Neuron (in vitro differentiated cells): Measurements from ENCODE around the gene PSMC2.
"Not testable (repeated sequence)": the region's sequence is repeated elsewhere in the genome, so short reads cannot be mapped to it uniquely, and the experiment has no call there.

Experiments
- H2AFZ ChIP-seq: one replicate; pipeline ENCODE4 v1.6.1; 2013; ENCODE audit warnings: low read depth, mild to moderate bottlenecking, inconsistent platforms, low read length, moderate library complexity
- H3K27me3 ChIP-seq: one replicate; pipeline ENCODE4 v1.6.1; 2013; ENCODE audit warnings: low read length; ENCODE audit not compliant: insufficient read depth
- H3K36me3 ChIP-seq: one replicate; pipeline ENCODE4 v1.6.1; 2013; ENCODE audit warnings: low read length; ENCODE audit not compliant: insufficient read depth
- H3K4me1 ChIP-seq: one replicate; pipeline ENCODE4 v1.6.1; 2013; ENCODE audit warnings: low read length; ENCODE audit not compliant: insufficient read depth
- H3K4me3 ChIP-seq: 2 replicates; pipeline ENCODE4 v1.5.1; 2013; ENCODE audit warnings: mild to moderate bottlenecking, low read length, moderate library complexity
- H3K9me3 ChIP-seq: one replicate; pipeline ENCODE4 v1.6.1; 2013; ENCODE audit warnings: low read length

Gene PSMC2

DNA sequence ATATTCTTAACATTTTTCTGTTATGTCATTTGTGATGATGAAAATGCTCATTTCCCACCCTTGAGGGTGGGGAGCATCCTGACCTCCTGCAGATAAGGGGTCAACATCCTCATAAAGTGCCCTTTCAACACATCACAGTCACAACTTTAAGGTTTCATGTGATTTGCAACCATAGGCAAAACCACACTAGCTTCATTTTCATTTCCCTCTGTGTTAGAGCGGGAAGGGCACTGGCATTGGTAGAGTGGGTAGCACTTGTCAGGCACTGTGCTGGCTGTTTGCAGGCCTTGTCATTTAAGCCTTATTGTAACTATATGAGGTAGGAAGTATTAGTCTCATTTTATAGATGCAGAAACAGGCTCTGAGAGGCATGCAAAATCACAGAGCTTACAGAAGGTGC is 39.8 kb downstream of the PSMC2 start:
- H3K36me3 ChIP-seq, result no peaks in the 10 kb centered on the region
- no peak overlapping the region for H2AFZ ChIP-seq
- H3K4me3 ChIP-seq, result no peak overlapping the region
- no peaks in the 10 kb centered on the region for H3K9me3 ChIP-seq
- H3K4me1 ChIP-seq, result no peaks in the 10 kb centered on the region
- peaks cover 5% of the 10 kb centered on the region for H3K27me3 ChIP-seq

DNA sequence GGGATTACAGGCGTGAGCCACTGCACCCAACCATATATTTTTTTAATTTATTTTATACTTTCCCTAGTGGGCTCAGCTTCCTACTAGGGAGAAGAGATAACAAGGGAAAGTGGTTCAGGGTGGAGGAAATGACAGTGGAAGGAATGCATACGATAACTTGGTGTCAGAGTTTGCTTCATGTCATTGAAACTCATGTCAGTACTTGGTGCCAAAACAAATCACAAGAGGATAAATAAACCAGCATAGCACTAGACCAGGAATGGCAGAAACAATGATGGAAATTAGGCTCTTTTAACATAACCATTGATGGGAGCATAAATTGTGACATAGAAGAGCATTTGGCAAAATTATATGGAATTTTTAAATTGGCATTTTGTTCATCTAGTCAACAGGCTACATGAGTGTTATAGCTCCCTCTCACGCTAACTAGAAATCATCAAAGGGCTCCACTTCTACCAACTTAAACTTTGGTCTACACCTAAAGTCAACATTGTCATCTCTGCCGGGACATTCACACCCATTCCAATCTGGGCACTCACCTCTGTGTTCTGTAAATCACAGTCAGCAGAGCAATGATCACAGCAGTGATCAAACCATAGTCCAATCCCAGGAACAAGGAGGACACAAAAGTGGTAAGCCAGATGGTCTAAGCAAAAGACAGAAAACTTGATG is 41.2 kb downstream of the PSMC2 start:
- Histone ChIP-seq H3K4me3 (no peak overlapping the region), H3K27me3 (peaks cover 5% of the 10 kb centered on the region)

DNA sequence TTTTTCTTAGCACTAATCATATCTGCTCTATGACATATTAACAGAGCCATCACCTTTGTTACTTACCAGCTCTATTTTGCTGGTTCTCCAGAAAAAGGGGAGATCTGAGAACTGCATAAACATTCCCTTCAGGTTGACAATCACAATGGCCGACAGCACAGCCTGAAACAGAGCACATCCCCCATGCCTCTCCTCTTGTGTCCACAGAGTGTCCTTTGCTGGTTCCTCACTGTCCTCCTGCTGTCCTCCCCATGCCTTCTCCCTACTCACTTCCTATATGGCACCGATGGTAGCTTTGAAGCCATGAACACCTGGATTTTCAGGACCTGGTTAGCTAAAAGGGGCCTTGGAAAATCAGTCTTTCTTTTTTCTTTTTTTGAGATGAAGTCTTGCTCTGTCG is 41.8 kb downstream of the PSMC2 start:
- Histone ChIP-seq H3K36me3 (no peaks in the 10 kb centered on the region), H2AFZ (no peak overlapping the region), H3K27me3 (peaks cover 5% of the 10 kb centered on the region), H3K9me3 (no peaks in the 10 kb centered on the region), H3K4me1 (no peaks in the 10 kb centered on the region), H3K4me3 (no peak overlapping the region)

More for the DNA sequence above, 41.2 kb downstream of the PSMC2 start:
- no peaks in the 10 kb centered on the region for H3K36me3 ChIP-seq
- H2AFZ ChIP-seq, result no peak overlapping the region
- no peaks in the 10 kb centered on the region for H3K9me3 ChIP-seq
- H3K4me1 ChIP-seq, result no peaks in the 10 kb centered on the region

DNA sequence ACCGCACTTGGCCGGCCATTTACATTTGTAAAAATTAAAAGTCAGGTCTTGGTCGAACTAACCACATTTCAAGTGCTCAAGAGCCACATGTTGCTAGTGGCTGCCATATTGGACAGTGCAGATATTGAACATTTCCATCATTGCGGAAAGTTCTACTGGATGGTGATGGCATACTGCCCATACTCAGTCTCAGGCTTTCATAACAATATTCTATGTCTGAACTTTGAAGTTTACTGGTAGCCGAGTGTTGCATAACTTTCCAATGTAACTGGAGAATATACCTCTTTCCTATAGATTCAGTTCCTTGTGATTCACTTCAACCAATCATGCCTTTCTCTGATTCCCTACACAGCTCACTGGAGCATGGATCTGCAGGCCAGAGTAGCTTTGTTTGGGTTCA is 43.7 kb downstream of the PSMC2 start:
- Histone ChIP-seq H3K36me3 (no peaks in the 10 kb centered on the region), H3K4me1 (no peaks in the 10 kb centered on the region), H3K27me3 (peaks cover 5% of the 10 kb centered on the region), H2AFZ (no peak overlapping the region), H3K4me3 (no peak overlapping the region), H3K9me3 (no peaks in the 10 kb centered on the region)

DNA sequence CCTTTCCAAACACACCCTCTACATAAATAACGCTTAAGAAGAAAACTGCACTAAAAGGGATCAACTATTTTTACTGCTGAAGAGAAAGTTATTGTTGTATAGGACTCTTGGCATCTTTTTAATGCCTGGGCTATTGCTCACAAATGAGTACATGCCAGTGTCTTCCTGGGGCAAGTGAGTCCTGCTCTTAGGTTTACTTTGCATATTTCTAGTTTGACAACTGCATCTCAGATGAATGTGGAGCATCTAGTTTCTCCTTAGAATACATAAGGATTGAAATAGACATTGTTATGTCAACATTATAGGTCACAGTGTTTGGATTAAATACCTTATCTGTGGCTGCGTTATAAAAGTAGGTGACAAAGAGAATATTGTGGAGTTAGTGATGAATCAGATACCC is 44.5 kb downstream of the PSMC2 start:
- no peaks in the 10 kb centered on the region for H3K9me3 ChIP-seq
- H3K36me3 ChIP-seq, result no peaks in the 10 kb centered on the region
- peaks cover 5% of the 10 kb centered on the region for H3K27me3 ChIP-seq
- H2AFZ ChIP-seq, result no peak overlapping the region
- H3K4me1 ChIP-seq, result no peaks in the 10 kb centered on the region
- no peak overlapping the region for H3K4me3 ChIP-seq

- H3K27me3 ChIP-seq, result peaks cover 3% of the 10 kb centered on the region
- H3K4me1 ChIP-seq, result no peaks in the 10 kb centered on the region
- H2AFZ ChIP-seq, result no peak overlapping the region
- H3K9me3 ChIP-seq, result no peaks in the 10 kb centered on the region
- no peak overlapping the region for H3K4me3 ChIP-seq
- H3K36me3 ChIP-seq, result no peaks in the 10 kb centered on the region
These were observed 47.1 kb downstream of the PSMC2 start for GRCh38 chr7:103394566-103394965.

DNA sequence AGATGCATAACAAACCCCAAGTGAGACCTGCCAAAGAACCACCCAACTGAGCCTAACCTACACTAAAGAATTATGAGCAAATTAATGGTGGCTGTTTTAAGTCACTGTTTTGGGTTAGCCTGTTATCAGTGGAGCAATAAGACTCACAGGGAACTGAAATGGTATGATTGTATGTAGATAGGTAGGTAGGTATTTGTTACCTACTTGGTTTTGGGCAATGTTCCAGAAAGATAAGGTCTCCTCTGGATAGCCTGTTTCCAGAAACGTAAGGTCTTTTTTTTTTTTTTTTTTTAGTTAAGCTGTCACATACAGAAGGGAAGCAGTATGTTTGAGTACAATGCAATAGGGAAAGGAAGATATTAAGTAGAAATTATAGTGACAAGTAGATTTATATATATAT is 47.6 kb downstream of the PSMC2 start:
- peaks cover 3% of the 10 kb centered on the region for H3K27me3 ChIP-seq
- no peaks in the 10 kb centered on the region for H3K9me3 ChIP-seq
- no peaks in the 10 kb centered on the region for H3K36me3 ChIP-seq
- H3K4me1 ChIP-seq, result no peaks in the 10 kb centered on the region
- H3K4me3 ChIP-seq, result no peak overlapping the region
- no peak overlapping the region for H2AFZ ChIP-seq

DNA sequence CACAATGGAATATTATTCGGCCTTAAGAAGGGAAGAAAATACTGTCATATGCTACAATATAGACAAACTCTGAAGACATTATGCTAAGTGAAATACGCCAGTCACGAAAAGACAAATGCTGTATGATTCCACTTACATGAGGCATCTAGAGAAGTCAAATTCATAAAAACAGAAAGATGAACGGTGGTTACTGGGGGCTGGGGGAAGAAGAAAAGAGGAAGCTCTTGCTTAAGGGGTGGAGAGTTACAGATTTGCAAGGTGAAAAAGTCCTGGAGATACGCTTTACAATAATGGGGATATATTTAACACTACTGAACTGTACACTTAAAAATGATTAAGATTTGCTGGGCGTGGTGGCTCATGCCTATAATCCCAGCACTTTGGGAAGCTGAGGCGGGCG is 49.0 kb downstream of the PSMC2 start:
- Histone ChIP-seq H3K9me3 (no peaks in the 10 kb centered on the region), H2AFZ (no peak overlapping the region), H3K36me3 (no peaks in the 10 kb centered on the region), H3K4me3 (no peak overlapping the region), H3K4me1 (no peaks in the 10 kb centered on the region), H3K27me3 (peaks cover 3% of the 10 kb centered on the region)

DNA sequence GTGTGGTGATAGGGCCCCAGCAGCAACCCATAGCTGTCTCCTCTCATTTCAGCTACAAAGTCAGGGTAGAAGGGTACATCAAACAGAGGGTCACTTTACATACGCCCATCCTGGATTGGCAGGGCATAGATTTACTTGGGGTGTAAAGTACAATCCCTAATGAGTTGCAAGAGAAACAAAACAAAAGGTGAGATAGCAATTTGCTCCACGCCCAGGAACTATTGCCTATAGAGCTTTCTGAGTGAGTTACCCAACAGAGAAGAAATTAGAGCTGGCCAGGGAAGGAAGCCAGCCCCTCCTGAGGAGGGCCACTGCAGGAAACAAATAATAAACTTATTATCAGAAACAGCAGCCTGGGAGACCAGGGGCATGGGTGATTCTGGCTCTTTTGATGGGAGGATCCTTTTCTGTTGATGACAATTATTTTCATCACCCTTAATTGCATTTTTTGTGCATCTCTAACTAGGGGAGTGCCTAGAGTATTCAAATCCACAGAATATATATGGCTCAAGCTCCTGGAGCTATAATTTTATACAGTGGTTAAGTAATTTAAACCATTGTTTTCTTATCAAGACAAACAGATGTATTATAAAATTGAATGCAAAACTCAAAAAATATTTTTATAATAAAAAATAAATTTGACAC is 51.2 kb downstream of the PSMC2 start:
- H3K9me3 ChIP-seq, result no peaks in the 10 kb centered on the region
- H3K4me3 ChIP-seq, result no peak overlapping the region
- H3K4me1 ChIP-seq, result no peaks in the 10 kb centered on the region
- peaks cover 3% of the 10 kb centered on the region for H3K27me3 ChIP-seq
- no peak overlapping the region for H2AFZ ChIP-seq
- no peaks in the 10 kb centered on the region for H3K36me3 ChIP-seq

- not testable (repeated sequence) for H3K4me3 ChIP-seq, H3K4me1 ChIP-seq, H3K36me3 ChIP-seq, H3K9me3 ChIP-seq, H2AFZ ChIP-seq, H3K27me3 ChIP-seq
These were observed 52.2 kb downstream of the PSMC2 start for GRCh38 chr7:103399687-103400086.

GRCh38 chr7:103405789-103406613 is 58.6 kb downstream of the PSMC2 start:
- H3K4me3 ChIP-seq, H3K9me3 ChIP-seq, H3K36me3 ChIP-seq, H3K4me1 ChIP-seq, H3K27me3 ChIP-seq, H2AFZ ChIP-seq: not testable (repeated sequence)

DNA sequence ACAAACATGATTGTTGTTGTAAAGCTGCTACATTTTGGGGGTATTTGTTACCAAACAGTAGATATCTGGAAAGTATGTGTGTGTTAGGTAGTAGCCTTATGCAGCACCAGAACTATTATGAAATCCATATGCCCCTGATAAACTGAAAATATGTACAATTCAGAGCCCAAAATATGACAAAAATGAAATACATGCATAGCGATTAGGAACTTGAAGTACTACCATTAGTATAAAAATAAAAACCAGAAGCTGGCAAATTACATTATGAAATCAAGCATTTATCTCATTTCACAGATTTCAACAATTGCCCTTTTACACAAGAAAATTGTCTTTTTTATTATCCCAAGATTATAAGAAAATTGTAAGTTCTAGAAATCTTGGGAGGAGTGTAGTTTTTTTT is 64.7 kb downstream of the PSMC2 start:
- Histone ChIP-seq H3K9me3 (no peaks in the 10 kb centered on the region), H3K4me3 (no peak overlapping the region), H3K36me3 (no peaks in the 10 kb centered on the region), H3K27me3 (no peaks in the 10 kb centered on the region), H3K4me1 (no peaks in the 10 kb centered on the region), H2AFZ (no peak overlapping the region)

DNA sequence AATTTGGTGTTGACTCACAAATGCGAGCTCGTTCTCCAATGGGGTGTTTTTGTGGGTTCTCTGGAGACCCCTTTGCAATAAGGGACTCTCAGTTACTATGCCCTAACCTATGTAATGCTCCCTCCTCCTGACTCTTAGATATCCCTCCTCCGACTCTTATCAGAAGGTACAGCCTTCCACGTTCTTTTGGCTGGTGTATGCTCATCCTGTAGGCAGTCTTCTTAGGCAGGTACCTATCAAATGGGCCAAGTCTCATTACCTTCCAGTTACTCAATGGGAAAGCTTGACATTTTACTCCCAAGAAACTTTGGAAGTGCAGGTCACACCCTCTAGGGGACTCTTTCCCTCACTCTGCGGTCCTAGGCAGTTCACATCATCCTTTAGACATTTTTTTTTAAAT is 66.0 kb downstream of the PSMC2 start:
- H2AFZ ChIP-seq, result no peak overlapping the region
- no peak overlapping the region for H3K4me3 ChIP-seq
- H3K4me1 ChIP-seq, result no peaks in the 10 kb centered on the region
- H3K9me3 ChIP-seq, result no peaks in the 10 kb centered on the region
- H3K36me3 ChIP-seq, result no peaks in the 10 kb centered on the region
- H3K27me3 ChIP-seq, result no peaks in the 10 kb centered on the region
